MG63 (cell line): ENCODE measurements around the gene CALML3. TPM values are rescaled to one million over a fixed set of nuclear protein-coding genes. Genes with fewer than 3 reads are reported as not detected.

Experiments used
- DNase-seq: peaks from one replicate; pipeline ENCODE4 v3.0.0-alpha.2; 2020
- H3K27me3 ChIP-seq: fragments of 250-450 bp; sonication (Bioruptor Pico); 2 replicates; pipeline ENCODE4 v1.5.1; 2020; ENCODE audit warnings: mild to moderate bottlenecking, moderate library complexity
- H3K36me3 ChIP-seq: fragments of 250-450 bp; sonication (Bioruptor Pico); 2 replicates; pipeline ENCODE4 v1.5.1; 2020; ENCODE audit warnings: mild to moderate bottlenecking, moderate library complexity
- H3K4me3 ChIP-seq: fragments of 250-450 bp; sonication (Bioruptor Pico); 2 replicates; pipeline ENCODE4 v1.5.1; 2020; ENCODE audit warnings: mild to moderate bottlenecking, moderate library complexity
- H3K9me3 ChIP-seq: fragments of 250-450 bp; sonication (Bioruptor Pico); 2 replicates; pipeline ENCODE4 v1.5.1; 2020; ENCODE audit warnings: mild to moderate bottlenecking, moderate library complexity
- total RNA-seq: library from RNA; depleted of rRNA; stranded (reverse); fragments of >200 nt; shearing (Covaris generic); gene quantifications from 2 replicates; pipeline ENCODE4 v1.2.3, GENCODE V29; 2014; ENCODE audit warnings: low replicate concordance

Gene CALML3
- total RNA-seq, 1 experiment from 2014 or later, result not detected

- no peaks in the 10 kb centered on the region for H3K9me3 ChIP-seq
- H3K27me3 ChIP-seq, result no peaks in the 10 kb centered on the region
- H3K36me3 ChIP-seq, result no peaks in the 10 kb centered on the region
- DNase-seq, result no peak
- no peak overlapping the region for H3K4me3 ChIP-seq
Measured at GRCh38 chr10:5529702-5530411, 5.1 kb downstream of the CALML3 start.

GRCh38 chr10:5530412-5530806 is 5.6 kb downstream of the CALML3 start:
- Histone ChIP-seq H3K36me3 (no peaks in the 10 kb centered on the region), H3K4me3 (no peak overlapping the region), H3K27me3 (no peaks in the 10 kb centered on the region), H3K9me3 (no peaks in the 10 kb centered on the region)
- no peak for DNase-seq

- no peaks in the 10 kb centered on the region for H3K27me3 ChIP-seq
- H3K36me3 ChIP-seq, result no peaks in the 10 kb centered on the region
- DNase-seq, result no peak
- no peaks in the 10 kb centered on the region for H3K9me3 ChIP-seq
- no peak overlapping the region for H3K4me3 ChIP-seq
Measured at GRCh38 chr10:5530846-5531557, 6.2 kb downstream of the CALML3 start.

- Histone ChIP-seq H3K9me3 (no peaks in the 10 kb centered on the region), H3K27me3 (no peaks in the 10 kb centered on the region), H3K36me3 (no peaks in the 10 kb centered on the region), H3K4me3 (no peak overlapping the region)
- no peak for DNase-seq
Measured at GRCh38 chr10:5531558-5532306, 7.0 kb downstream of the CALML3 start.

- Histone ChIP-seq H3K27me3 (no peaks in the 10 kb centered on the region), H3K4me3 (no peak overlapping the region), H3K36me3 (no peaks in the 10 kb centered on the region), H3K9me3 (no peaks in the 10 kb centered on the region)
- no peak for DNase-seq
Measured at GRCh38 chr10:5532307-5532605, 7.5 kb downstream of the CALML3 start.

GRCh38 chr10:5532618-5533097 is 7.9 kb downstream of the CALML3 start:
- H3K27me3 ChIP-seq, result no peaks in the 10 kb centered on the region
- H3K4me3 ChIP-seq, result no peak overlapping the region
- H3K36me3 ChIP-seq, result no peaks in the 10 kb centered on the region
- no peaks in the 10 kb centered on the region for H3K9me3 ChIP-seq
- no peak for DNase-seq

GRCh38 chr10:5533098-5533731 is 8.5 kb downstream of the CALML3 start:
- no peak for DNase-seq
- H3K4me3 ChIP-seq, result no peak overlapping the region
- H3K9me3 ChIP-seq, result no peaks in the 10 kb centered on the region
- no peaks in the 10 kb centered on the region for H3K36me3 ChIP-seq
- H3K27me3 ChIP-seq, result no peaks in the 10 kb centered on the region

- Histone ChIP-seq H3K9me3 (no peaks in the 10 kb centered on the region), H3K4me3 (no peak overlapping the region), H3K27me3 (no peaks in the 10 kb centered on the region), H3K36me3 (no peaks in the 10 kb centered on the region)
- DNase-seq, result no peak
Measured at GRCh38 chr10:5534051-5534821, 9.5 kb downstream of the CALML3 start.

GRCh38 chr10:5534880-5535856 is 10.4 kb downstream of the CALML3 start:
- Histone ChIP-seq H3K36me3 (no peaks in the 10 kb centered on the region), H3K27me3 (no peaks in the 10 kb centered on the region), H3K4me3 (no peak overlapping the region), H3K9me3 (no peaks in the 10 kb centered on the region)
- no peak for DNase-seq

- no peaks in the 10 kb centered on the region for H3K27me3 ChIP-seq
- no peak overlapping the region for H3K4me3 ChIP-seq
- DNase-seq, result no peak
- no peaks in the 10 kb centered on the region for H3K36me3 ChIP-seq
- H3K9me3 ChIP-seq, result no peaks in the 10 kb centered on the region
Measured at GRCh38 chr10:5536486-5537081, 11.8 kb downstream of the CALML3 start.

GRCh38 chr10:5537684-5538083 is 12.9 kb downstream of the CALML3 start:
- no peak overlapping the region for H3K4me3 ChIP-seq
- no peaks in the 10 kb centered on the region for H3K9me3 ChIP-seq
- no peaks in the 10 kb centered on the region for H3K27me3 ChIP-seq
- H3K36me3 ChIP-seq, result no peaks in the 10 kb centered on the region
- no peak for DNase-seq

- no peak for DNase-seq
- Histone ChIP-seq H3K36me3 (no peaks in the 10 kb centered on the region), H3K9me3 (no peaks in the 10 kb centered on the region; the same call in 1 of the 2 replicates), H3K27me3 (no peaks in the 10 kb centered on the region), H3K4me3 (no peak overlapping the region)
Measured at GRCh38 chr10:5538446-5538845, 13.7 kb downstream of the CALML3 start.

GRCh38 chr10:5538892-5539651 is 14.3 kb downstream of the CALML3 start:
- no peaks in the 10 kb centered on the region; the same call in 1 of the 2 replicates for H3K9me3 ChIP-seq
- no peak for DNase-seq
- H3K4me3 ChIP-seq, result no peak overlapping the region
- no peaks in the 10 kb centered on the region for H3K36me3 ChIP-seq
- H3K27me3 ChIP-seq, result no peaks in the 10 kb centered on the region

- no peak for DNase-seq
- no peaks in the 10 kb centered on the region for H3K36me3 ChIP-seq
- no peaks in the 10 kb centered on the region; the same call in 1 of the 2 replicates for H3K9me3 ChIP-seq
- H3K27me3 ChIP-seq, result no peaks in the 10 kb centered on the region
- H3K4me3 ChIP-seq, result no peak overlapping the region
Measured at GRCh38 chr10:5540080-5540479, 15.3 kb downstream of the CALML3 start.
